EL (cell line): ENCODE measurements around the gene RPL27A.
A peak's percentile ranks its signal among the peaks of the same experiment; 100 is the strongest.

ENCODE experiments used
- DNase-seq: peaks from one replicate; pipeline ENCODE4 v3.0.0-alpha.2; 2016

Gene RPL27A

DNA sequence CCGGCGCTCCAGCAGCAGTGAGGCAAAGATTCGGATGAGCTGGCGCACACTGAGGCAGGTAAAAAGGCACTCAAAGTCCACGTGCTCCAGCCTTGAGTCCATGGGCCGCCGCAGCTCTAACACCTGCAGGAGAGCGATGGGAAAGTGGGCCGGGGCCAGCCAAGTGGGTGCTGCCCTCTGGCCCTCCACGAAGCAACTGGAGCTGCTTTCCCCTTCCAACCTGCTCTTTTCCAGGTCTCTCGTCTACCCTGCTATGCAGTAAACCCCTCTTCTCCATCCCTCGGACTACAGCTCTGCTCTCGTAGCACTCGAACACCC lies 20.0 kb downstream of the RPL27A start:
- DNase-seq, result no peak

- DNase-seq, result no peak
Measured at GRCh38 chr11:8704136-8704535, 21.5 kb downstream of the RPL27A start.

GRCh38 chr11:8705146-8705545 lies 22.6 kb downstream of the RPL27A start:
- no peak for DNase-seq

- no peak for DNase-seq
Measured at GRCh38 chr11:8706673-8707432, 24.3 kb downstream of the RPL27A start.

GRCh38 chr11:8707541-8708191 lies 25.1 kb downstream of the RPL27A start:
- no peak for DNase-seq

DNA sequence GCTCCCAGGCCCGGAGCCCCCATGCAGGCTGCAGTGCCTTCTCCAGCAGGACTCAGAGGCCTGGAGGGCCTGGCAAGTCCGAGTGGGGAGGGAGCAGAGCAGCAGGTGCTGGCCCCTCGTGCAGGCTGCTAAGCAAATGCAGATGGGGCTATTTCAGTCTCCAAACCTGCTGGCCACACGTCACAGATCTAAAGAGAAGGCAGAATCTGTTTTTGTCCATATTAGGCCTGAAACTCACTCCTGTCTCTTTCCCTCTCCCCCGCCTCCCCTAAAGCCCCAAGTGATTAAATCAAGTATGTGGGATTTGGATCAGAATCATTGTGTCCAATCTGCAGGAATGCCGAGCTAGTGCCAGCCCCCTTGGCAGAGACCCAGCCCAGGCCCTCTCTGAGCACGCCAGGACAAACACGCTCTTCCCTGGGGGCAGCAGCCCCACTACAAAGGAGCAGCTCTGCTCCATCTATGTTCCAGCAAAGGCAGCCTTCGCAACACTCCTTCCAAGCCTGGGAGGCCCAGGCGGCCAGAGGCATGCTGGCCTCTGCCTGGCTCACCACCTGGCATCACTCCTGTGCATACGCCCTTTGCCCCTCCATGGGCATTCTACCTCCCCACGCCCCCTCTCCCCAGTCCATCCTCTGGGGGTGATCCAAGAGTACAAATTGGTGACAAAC lies 26.5 kb downstream of the RPL27A start:
- peak; percentile 50 for DNase-seq

DNA sequence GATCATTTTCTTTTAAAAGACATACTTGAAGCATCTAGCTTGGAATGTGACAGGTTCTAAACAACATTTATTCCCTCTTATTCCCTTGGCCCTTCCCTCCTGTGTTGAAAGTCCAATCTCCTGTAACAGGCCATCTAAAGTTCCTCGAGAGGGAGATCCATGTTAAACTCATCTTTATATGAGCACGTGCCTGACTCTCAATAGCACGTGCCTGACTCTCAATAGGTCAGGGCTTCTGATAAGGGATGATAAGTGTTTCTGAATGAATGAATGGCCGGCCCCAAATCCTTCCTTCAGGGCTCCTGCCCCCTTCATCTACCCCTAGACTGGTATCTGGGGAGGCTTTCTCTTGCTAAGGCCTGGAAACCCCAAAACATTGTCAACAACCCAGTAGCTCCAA lies 27.2 kb downstream of the RPL27A start:
- DNase-seq, result no peak

GRCh38 chr11:8711895-8712442 lies 29.4 kb downstream of the RPL27A start:
- DNase-seq, result no peak

GRCh38 chr11:8712506-8712905 lies 29.9 kb downstream of the RPL27A start:
- DNase-seq, result no peak

- DNase-seq, result no peak
Measured at GRCh38 chr11:8713760-8714454, 31.3 kb downstream of the RPL27A start.

DNA sequence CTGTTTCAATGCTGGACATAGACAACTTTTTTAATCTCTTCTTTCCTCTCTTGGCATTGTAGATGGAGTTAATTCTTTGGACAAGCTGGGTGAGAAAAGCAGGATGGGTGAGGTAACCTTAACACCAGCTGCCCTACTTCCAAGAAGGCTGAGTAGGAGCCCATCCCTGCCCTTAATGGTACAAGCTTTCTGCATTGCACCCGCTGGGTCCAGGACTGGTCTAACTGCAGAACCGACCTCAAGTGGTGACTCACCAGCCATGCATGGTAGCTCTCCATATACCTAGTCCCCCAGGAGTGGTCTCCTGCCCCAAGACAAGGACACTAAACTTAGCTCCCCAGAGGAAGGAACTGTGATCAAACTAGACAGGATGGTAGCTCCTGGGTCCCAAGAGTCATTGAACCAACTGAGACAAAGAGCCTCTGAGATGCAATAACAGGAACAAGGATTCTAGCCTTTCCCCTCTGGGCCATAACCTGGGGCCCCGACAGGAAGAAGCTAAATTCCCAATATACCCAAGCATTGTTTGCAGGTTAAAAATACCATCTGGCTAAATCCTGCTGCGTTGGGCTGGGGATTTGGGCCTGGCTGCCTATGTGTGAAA lies 32.1 kb downstream of the RPL27A start:
- peak; percentile 31 for DNase-seq

GRCh38 chr11:8715501-8715900 lies 32.9 kb downstream of the RPL27A start:
- DNase-seq, result no peak

- DNase-seq, result no peak
Measured at GRCh38 chr11:8717544-8717875, 34.9 kb downstream of the RPL27A start.

DNA sequence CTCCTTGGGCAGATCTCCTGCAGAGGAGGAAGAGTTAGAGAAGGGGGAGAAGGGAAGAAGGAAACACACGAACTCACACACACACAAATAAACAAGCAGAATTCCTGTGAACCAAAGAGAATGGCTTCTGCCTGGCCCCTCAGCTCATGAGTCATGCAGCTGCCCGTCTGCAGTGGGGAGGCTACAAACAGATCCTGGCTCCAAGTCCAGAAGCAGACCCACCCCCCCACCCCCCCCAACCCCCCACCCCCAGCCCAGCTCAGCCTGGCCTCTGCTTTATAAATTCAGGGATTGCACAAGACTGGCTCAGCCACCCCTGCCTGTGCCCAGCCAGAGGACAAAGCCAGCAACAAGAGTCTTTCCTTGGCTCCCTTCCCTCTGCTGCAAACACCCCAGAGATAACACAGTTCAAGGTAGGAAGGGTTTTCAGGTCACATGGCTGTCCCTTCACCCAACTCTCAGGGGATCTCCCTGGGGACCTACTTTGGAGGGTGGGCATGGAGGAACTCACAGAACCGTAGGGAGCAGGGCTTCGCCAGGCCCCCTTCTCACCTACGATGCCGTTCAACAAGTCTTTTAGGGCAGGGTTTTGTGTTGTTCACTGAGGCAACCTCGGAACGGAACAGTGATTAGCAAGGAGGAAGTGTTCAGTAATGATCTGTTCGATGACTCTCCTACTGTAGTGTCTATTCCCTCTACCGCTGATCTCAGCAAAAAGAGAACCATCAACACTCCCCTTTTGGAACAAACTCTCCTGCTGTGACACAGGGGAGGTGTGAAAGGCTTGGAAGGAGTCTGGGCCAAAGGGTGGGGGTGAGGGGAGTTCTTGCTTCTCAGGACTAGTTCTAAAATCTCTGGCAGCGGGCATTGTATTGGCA lies 35.5 kb downstream of the RPL27A start:
- peak; percentile 91 for DNase-seq

- DNase-seq, result peak; percentile 99
Measured at GRCh38 chr11:8719211-8719649, 36.6 kb downstream of the RPL27A start.

GRCh38 chr11:8719721-8720120 lies 37.1 kb downstream of the RPL27A start:
- no peak for DNase-seq

DNA sequence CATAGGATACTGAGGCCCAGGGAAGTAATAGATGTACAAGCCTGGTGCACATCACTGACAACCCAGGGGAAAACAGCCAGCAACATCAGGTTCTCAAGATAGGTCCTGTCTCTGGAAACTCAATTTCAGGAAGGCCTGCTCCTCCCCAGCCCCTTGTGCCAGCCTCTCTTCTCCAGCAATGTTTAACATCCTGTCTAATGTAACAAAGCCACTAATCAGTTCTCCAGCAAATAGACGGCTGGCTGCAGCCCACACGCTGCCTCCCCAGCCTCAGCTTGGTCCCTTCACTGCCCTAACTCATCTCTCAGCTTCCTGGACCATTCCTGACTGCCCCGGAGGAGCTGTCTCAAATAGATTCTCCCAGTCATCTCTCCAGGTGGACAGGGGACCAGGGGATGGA lies 37.8 kb downstream of the RPL27A start:
- DNase-seq, result peak; percentile 26

- DNase-seq, result no peak
Measured at GRCh38 chr11:8720868-8721608, 38.4 kb downstream of the RPL27A start.

DNA sequence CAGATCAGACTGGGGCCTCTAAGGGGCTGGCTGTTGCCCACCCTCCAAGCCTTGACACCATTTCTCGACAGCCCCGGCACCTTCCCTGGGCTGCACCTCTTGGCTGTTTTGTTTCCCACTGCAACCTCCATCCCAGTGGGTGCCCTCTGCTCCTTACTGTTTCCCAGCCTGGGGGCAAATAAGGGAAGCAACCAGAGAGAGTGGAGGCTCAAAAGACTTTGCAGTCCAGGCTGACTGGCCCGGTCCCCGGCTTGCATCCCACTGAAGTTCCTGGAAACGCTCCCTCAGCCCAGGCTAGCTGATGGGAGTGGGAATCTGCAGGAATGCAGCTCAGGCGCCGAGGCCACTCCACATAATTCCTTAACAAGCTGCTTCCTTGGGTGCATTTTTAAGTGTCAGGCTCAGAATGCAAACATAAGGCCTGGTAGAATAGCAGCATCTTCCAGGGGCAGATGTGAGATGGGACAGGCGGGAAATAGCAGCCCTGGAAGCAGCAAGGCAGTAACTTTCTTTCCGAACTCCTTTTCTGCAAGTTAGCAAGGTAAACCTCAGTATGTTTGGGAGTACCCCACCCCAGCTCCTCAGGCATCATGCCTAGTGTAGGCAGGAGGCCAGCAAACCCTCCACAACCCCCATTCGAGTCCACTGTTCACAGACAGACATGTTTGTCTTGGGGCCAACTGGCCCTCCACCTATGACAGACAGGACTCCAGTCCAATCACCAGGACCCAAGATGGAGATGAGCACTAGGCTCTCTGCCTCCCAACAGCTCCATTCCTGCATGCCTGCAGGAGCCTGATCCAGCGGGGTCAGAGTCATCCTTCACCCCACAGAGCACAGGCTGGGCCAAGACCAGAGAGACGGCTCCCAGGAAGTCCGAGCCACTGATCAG lies 39.3 kb downstream of the RPL27A start:
- peak; percentile 54 for DNase-seq

GRCh38 chr11:8722809-8723208 lies 40.2 kb downstream of the RPL27A start:
- DNase-seq, result no peak
